ENCODE results near the gene FOXN1. TPM values are rescaled to one million over a fixed set of nuclear protein-coding genes. Genes with fewer than 3 reads are reported as not detected.

Gene FOXN1
- total RNA-seq, 1 experiment from 2014 or later = not detected

DNA sequence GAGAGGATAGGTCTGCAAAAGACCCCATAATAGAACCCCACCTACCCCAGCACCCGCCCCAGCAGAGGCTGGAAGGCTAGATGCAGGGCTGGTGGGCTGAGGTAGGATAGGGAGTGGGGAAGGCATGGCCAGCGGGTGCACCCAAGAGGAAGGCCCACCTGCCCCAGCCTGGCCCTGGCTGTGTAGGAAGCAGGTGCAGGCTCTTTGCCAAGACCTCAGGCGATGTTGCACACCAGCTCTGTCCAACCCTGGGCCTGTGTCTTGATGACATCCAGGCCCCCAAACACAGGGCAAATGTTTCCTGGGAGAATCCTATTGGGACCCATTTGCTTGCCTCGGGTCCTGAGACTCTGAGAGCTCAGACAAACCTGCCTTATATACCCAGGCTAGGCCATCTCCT is 34.1 kb downstream of the FOXN1 start:
- intact Hi-C loops (cut with micrococcal nuclease; ENCODE audit: unreplicated experiment) = loop anchor here (1.0 kb wide), 1 partner anchor 46 kb away; no protein-coding TSS in a partner anchor
- no peak overlapping the region for H3K4me3 Mint-ChIP-seq (ENCODE audit: low read depth, unreplicated experiment)
- peaks cover 28% of the 10 kb centered on the region for H3K27me3 Mint-ChIP-seq (ENCODE audit: unreplicated experiment)
- DNase-seq = no peak
- no peaks in the 10 kb centered on the region for H3K4me1 Mint-ChIP-seq (ENCODE audit: low read depth, unreplicated experiment)
- BruUV-seq (replicated peaks) = no TSS peak
- no peak for TF ChIP-seq CTCF (IDR thresholded peaks at IDR 0.05; ENCODE audit: unreplicated experiment)
- H3K36me3 Mint-ChIP-seq (ENCODE audit: insufficient read depth, unreplicated experiment) = no peaks in the 10 kb centered on the region
- no peaks in the 10 kb centered on the region for H3K9me3 Mint-ChIP-seq (ENCODE audit: low read depth, unreplicated experiment)
- H3K27ac Mint-ChIP-seq (ENCODE audit: unreplicated experiment) = no peak overlapping the region
- CTCF ChIA-PET = interaction anchor here (0.9 kb wide), 1 partner anchor 42 kb away, joined by 3 read pairs; no protein-coding TSS in a partner anchor

GRCh38 chr17:28541439-28541838 is 35.3 kb downstream of the FOXN1 start:
- no peak for DNase-seq
- TF ChIP-seq CTCF (IDR thresholded peaks at IDR 0.05; ENCODE audit: unreplicated experiment) = no peak
- intact Hi-C loops (cut with micrococcal nuclease; ENCODE audit: unreplicated experiment) = no loop called here
- Mint-ChIP-seq H3K27ac (ENCODE audit: unreplicated experiment) (no peak overlapping the region), H3K36me3 (ENCODE audit: insufficient read depth, unreplicated experiment) (no peaks in the 10 kb centered on the region), H3K4me1 (ENCODE audit: low read depth, unreplicated experiment) (no peaks in the 10 kb centered on the region), H3K4me3 (ENCODE audit: low read depth, unreplicated experiment) (no peak overlapping the region), H3K9me3 (ENCODE audit: low read depth, unreplicated experiment) (no peaks in the 10 kb centered on the region), H3K27me3 (ENCODE audit: unreplicated experiment) (peaks cover 33% of the 10 kb centered on the region)
- no TSS peak for BruUV-seq (replicated peaks)
- CTCF ChIA-PET = interaction anchor here (0.6 kb wide), 2 partner anchors 44 to 47 kb away, joined by 4 read pairs; no protein-coding TSS in a partner anchor

- Mint-ChIP-seq H3K27me3 (ENCODE audit: unreplicated experiment) (peaks cover 15% of the 10 kb centered on the region), H3K4me3 (ENCODE audit: low read depth, unreplicated experiment) (no peak overlapping the region), H3K9me3 (ENCODE audit: low read depth, unreplicated experiment) (no peaks in the 10 kb centered on the region), H3K36me3 (ENCODE audit: insufficient read depth, unreplicated experiment) (peaks cover 4% of the 10 kb centered on the region), H3K27ac (ENCODE audit: unreplicated experiment) (no peak overlapping the region), H3K4me1 (ENCODE audit: low read depth, unreplicated experiment) (no peaks in the 10 kb centered on the region)
- no TSS peak for BruUV-seq (replicated peaks)
- CTCF ChIA-PET = interaction anchor here (0.6 kb wide), 1 partner anchor 24 kb away, joined by 7 read pairs; no protein-coding TSS in a partner anchor
- intact Hi-C loops (cut with micrococcal nuclease; ENCODE audit: unreplicated experiment) = no loop called here
- DNase-seq = no peak
- TF ChIP-seq CTCF (IDR thresholded peaks at IDR 0.05; ENCODE audit: unreplicated experiment) = no peak
These were observed 38.4 kb downstream of the FOXN1 start for GRCh38 chr17:28544402-28545140.

DNA sequence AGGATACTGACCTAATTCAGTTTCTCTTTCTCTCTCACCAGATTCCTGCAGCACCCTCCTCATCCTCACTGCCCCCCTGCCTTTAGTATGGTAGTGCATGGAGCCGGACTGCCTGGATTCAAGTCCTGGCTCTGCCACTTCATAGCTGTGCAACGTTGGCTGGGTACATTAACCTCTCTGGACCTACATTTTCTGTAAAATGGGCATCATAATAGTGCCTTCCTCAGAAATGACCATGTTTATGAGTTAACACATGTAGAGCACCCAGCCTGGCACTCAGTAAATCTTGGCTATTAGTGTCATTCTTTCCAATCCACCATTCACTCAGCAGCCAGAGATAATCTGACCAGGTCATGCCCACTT is 39.0 kb downstream of the FOXN1 start:
- intact Hi-C loops (cut with micrococcal nuclease; ENCODE audit: unreplicated experiment) = no loop called here
- no peak for DNase-seq
- H3K36me3 Mint-ChIP-seq (ENCODE audit: insufficient read depth, unreplicated experiment) = peaks cover 4% of the 10 kb centered on the region
- no peaks in the 10 kb centered on the region for H3K4me1 Mint-ChIP-seq (ENCODE audit: low read depth, unreplicated experiment)
- CTCF ChIA-PET = no interaction called here
- BruUV-seq (replicated peaks) = no TSS peak
- H3K9me3 Mint-ChIP-seq (ENCODE audit: low read depth, unreplicated experiment) = no peaks in the 10 kb centered on the region
- peaks cover 15% of the 10 kb centered on the region for H3K27me3 Mint-ChIP-seq (ENCODE audit: unreplicated experiment)
- no peak overlapping the region for H3K27ac Mint-ChIP-seq (ENCODE audit: unreplicated experiment)
- no peak for TF ChIP-seq CTCF (IDR thresholded peaks at IDR 0.05; ENCODE audit: unreplicated experiment)
- no peak overlapping the region for H3K4me3 Mint-ChIP-seq (ENCODE audit: low read depth, unreplicated experiment)
